HG03025 (cell line): ENCODE measurements around the gene SLC38A11.

ENCODE experiments used
- ATAC-seq: cut with Tn5 transposase; IDR thresholded peaks from one replicate; pipeline ENCODE4 v1.9.1; 2021; ENCODE audit warnings: mild to moderate bottlenecking, moderate library complexity; ENCODE audit not compliant: unreplicated experiment, low FRiP score

Gene SLC38A11

DNA sequence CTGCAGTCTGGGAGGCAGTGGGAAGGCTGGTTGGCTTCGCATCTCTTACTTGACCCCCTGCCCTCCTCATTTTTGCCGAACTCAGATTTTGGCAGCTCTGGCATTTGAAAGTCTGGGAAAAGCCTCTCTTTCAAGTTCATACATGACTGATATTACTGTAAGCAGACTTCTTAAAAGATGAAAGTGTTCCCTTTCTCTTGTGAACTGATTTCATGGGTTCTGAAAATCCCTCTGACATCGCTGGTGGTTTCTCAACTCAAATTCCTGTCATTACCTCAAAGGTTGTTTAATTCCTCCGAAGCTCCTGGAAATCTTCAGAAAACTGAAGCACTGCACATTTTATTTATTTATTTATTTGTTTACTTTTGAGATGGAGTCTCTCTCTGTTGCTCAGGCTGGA is 16.9 kb upstream of the SLC38A11 start:
- no peak for ATAC-seq

DNA sequence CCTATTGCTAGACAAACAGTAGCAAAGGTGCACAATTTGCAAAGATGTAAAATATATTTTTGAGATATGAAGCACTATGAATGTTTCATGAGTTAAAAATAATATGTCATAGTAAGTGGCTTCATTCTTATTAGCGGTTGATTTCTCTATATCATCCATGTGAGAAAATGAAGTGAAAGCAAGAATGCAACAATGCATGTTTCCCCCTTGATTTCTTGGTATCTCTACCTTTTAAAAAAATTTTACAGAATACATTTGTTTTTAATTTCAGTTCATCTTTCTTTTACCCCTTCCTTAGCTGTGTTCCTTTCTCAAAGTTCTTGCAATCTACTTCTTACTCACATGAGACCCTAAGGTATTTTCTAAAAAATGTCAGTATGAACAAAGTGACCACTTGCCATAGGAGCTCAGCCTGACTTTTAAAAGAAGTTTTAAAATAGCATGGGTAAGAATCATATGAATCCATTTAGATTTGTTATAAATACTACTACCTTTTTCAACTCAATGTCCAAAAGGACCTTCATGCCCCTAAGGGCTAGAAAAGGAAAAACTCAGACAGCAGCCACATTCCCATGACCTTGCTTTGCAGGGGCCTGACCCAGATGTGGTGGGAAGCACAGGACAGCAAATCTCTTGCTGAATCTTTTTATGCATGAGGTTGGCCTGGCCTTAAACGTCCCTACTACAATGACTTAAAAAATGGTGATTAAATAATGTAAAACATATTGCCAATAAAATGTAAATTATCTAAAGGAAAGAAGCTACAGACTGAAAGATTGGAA is 14.8 kb upstream of the SLC38A11 start:
- ATAC-seq: no peak

DNA sequence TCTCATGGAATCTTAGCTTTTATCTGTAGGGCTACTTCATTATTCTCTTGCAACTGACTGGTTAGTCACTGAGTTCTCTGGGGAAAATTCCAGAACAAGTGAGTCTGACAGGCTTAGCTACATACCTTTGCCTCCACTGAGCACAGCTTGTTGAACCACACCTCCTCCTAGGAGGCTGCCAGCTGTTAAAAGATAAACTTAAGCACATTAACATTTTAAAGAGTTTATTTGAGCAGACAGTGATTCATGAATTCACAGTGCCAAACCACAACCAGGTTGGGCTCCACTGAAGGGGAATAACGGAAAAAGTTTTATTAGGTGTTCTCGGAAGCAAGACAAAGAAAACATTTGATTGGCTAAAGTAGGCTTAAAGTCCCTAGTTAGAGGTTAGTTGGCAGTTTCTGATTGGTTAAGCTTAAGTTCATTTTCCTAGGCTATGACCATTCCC is 12.5 kb upstream of the SLC38A11 start:
- ATAC-seq: no peak

DNA sequence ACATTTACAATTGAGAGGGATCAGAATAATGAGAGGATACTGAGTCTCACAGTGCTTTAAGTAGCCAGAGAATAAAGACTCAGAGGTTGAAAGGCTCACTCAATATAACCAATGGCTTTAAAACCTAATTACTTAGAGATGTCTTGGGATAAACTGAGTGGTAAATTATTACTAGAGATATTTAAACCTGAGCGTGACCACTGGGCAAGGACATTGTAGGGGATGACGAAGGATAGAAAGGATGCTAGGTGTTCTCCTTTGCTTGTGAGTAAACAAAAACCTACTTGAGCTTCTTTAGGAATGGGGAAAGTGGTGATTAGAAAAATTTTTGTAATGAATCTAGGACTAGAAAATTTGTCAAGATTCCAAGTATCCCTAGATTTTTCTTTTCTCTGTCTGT is 12.0 kb upstream of the SLC38A11 start:
- no peak for ATAC-seq

DNA sequence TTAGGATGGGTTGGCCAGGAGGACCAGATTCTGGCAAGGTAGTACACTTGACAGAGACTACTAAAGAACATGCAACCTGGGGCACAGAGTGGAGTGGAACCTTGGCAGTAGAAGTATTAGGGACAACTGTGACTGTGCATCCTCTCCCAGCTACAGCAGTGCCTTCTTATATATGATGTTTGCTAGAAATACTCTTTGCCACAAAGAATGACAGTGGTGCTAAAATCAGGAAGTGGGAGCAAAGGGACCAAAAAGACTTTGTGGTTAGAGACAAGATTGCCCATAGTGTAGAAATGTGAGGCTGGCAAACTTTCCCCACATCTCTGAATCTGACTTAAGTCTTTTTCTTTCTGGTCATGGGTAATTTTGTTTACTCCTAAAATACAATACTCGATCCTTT is 9.4 kb upstream of the SLC38A11 start:
- no peak for ATAC-seq

DNA sequence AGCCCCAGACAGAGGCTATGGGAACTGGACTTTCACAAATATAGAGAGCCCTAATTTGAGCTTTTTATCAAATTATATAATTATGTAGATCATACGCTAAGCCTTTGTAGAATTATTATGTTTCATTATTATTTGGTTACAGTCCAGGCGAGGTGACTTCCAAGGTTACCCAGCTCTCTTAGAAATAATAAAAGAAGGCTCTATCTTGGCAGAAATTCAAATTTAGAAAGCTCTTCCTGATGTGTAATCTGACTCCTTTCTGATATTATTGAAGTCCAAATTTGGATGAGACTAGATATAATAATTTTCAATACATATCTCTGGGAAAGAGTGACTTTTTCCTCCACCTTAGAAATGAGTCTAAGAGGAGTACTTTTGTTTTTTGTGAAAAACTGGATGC is 4.8 kb upstream of the SLC38A11 start:
- no peak for ATAC-seq

DNA sequence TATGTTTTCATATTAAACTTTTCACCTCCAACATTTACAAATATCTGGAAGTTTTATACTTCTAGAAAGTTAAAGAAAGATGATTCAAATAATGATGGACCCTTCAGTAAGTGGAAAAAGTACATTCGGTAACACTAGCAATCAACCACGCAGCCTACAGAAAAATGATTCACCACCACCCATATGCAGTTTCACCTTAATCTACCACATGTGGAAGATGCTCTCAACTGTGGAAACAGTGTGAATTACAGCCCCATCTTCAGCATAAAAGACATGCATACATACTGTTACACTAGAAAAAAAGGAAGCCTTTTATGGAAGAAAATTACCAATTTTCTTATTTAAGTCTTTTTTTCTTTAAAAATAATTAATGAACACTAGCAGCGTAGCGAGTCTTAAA is 1.1 kb downstream of the SLC38A11 start:
- no peak for ATAC-seq

DNA sequence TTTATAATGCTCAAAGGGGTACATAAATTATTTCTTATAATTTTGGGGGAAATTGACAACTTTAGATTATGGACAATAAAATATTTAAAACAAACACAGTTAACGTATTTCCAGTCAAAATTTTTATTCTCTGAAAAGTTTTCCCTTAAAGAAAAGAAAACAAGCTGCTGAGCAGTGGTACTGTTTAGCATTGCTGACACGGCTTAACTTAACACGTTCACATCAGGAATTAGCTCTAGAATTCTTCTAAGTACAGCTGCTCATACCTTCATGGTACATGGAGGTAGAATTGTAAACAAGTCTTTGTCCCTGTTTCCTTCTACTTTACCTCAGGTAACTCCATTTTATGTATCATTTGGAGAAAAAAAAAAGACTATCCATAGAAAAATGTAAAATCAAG is 2.0 kb downstream of the SLC38A11 start:
- no peak for ATAC-seq

DNA sequence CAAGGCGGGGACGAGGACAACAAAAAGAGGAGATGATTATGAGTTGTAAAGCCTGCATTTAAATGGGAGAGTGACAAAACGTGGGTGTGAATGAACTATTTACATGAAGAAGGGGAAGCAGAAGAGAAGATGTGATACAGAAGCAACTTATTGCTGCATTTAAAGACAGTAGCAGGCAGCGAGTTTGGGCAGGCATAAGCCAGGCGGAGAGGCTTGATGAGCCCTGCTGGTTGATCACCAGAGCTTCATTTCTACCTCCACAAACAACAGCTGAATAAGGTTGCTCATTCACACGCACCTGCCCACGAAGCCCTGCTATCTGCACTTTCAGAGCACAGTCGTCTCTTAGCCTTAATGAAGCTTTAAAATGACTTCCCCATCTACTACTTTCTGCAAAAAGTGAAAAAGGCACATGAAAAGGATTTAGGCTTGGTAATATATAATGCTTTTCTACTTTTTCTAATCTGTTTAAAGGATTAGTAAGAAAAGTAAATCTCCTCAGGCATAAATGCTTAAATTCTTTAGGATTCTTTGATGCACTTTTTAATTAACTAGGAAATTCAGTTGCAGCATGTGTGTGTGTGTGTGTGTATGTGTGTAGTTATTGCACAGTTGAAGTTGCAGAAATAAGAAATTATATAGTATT is 3.1 kb downstream of the SLC38A11 start:
- no peak for ATAC-seq

DNA sequence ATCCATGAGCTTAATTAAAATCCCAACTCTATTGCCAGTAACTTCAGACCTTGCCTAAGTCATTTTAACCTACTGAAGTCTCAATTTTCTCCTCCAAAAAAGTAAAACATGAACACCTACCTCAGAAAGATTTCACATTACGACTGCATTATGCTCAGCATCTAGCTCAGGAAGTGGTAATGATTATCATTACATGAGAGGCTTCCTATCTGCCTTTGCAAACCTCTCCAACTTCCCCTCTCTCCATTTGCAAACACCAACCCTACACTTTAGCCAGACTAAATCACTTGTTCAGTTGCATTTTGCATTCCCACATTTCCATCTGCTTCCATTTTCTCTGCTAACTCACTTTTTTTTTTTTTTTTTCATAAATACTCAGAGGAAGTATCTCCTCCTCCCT is 6.8 kb downstream of the SLC38A11 start:
- ATAC-seq: no peak

DNA sequence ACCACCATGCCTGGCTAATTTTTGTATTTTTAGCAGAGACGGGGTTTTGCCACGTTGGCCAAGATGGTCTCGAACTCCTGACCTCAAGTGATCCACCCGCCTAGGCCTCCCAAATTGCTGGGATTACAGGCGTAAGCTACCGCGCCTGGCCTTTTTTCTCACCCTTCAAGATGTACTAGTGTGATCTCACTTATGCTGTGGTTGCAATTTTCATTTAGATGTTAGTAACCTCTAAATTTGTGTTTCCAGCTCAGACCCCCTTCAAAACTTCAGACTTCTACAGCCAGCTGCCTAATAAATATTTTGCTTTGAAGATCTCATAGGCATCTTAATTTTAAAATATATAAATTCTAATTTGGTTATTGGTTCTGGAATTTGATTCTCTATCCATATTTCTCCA is 8.0 kb downstream of the SLC38A11 start:
- ATAC-seq: no peak

DNA sequence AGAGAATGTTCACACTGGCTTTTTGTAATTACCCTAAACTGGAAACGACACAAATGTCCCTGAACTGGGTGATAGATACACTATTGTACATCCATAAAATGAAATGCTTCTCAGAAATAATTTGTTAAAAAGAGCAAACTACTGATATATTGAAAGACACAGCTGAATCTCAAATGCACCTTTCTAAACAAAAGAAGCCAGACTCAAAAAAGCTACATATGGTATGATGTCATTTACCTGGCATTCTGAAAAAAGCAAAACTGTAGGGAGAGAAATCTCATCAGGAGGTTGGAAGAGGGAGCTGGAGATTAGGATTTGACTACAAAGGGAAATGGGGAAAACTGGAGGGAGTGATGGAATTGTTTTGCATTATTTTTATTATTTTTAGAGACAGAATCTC is 12.0 kb downstream of the SLC38A11 start:
- ATAC-seq: no peak

DNA sequence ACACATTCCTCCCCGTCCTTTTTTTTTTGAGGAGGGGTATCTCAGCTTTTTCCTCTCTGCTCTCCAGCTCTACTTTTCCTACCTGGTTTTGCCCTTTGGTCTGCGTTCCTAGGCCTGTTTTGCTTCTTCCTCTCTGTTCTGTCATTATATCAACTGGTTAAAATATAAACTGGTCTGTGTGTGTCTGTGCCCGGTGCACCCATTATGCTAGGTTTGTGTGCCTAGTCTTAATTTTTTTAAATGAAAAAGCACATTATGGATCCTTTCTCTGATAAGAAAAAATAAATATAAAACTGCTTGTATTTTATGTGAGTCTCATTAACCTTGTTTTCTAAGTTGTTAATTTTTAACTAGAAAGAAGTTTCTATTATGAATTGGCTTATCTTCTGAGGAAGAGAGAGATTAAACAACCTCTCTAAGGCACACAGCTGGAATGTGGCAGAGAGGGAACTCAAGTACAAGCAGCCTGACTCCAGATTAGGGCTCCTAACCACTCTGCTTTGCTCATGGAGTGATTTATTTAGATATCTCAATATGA is 17.4 kb downstream of the SLC38A11 start:
- no peak for ATAC-seq

DNA sequence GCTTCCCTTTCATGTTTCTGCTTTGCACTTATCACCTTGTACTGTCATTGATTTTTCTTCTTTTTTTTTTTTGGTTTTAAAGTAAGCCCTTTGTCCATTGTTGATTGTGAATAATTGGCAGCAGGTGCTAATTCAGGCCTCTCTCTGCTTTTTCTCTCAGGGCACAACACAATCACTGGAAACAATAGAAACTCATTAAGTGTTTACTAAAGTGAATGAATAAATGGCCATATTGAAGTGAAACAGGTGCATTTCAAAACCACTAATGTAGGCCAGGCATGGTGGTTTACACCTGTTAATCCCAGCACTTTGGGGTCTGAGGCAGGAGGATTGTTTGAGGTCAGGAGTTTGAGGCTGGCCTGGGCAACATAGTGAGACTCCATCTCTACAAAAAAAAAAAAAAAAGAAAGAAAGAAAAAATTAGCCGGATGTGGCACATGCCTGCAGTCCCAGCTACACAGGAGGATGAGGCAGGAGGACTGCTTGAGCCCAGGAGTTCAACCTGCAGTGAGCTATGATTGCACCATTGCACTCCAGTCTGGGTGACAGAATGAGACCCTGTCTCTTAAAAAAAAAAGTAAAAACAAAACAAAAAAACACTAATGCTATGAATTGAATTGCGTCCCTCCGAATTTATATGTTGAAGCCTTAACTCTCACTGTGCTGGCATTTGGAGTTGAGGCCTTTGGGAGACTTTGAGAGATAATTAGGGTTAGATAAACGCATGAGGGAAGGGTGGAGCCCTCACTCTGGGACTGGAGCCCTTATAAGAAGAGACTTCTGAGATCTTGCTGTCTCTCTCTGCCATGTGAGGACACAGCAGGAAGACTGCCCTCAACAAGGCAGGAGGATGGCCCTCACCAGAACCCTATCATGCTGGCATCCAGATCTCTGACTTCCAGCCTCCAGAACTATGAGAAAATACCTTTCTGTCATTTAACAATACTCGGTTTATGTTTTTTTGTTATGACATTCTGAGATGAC is 19.9 kb downstream of the SLC38A11 start:
- ATAC-seq: no peak

DNA sequence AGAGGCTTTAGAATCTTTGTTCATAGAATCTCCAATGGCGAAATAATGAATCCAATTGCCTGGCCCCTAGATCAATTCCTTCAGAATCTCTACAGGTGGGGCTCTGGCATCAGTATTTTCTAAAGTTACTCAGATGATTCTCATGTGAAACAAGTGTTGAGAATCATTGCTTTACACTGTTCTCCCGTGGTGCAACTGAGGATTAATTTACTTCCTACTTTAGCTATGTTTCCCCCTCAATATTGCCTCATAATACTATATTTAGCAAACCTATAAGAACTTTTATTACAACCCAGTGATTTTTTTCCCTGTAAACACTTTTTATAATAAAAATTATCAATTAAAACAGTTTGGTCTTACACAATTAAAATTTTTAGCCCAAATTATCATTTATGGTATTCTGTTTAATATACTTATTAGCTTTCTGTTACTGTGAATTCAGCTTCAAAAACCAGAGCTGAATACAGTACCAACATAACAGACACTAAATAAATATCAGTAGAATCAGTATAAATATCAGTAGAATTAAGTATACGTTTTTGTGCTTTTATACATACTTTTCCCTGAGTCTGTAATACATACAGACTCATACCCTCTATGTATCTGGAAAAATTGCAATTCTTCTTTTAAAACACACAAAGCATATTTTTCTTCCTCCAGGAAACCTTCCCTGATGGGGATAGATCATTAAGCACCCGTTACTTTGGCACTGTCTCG is 20.8 kb downstream of the SLC38A11 start:
- ATAC-seq: no peak

DNA sequence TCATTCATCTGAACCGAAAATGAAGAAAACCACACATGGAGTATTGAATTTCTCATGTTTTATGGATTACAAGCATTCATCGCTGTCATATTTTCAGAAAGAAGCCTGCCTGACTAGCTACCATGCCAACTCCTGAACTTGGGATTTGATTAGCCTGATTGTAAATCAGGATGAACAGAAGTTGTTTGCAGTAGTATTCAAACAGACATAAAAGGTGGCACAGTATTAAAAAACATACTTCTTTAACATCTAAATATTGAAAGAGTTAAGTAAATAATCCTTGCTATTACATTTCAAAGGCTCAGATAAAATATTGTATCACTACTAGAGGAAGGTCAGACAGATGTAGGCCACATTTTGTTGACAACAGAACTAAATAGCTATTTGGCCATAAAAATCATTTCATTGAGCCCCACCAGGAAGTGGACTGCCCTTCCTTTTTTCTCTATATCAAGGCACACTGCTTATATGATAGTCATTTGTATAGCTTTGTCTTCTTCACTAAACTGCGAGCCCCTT is 21.6 kb downstream of the SLC38A11 start:
- ATAC-seq: no peak

DNA sequence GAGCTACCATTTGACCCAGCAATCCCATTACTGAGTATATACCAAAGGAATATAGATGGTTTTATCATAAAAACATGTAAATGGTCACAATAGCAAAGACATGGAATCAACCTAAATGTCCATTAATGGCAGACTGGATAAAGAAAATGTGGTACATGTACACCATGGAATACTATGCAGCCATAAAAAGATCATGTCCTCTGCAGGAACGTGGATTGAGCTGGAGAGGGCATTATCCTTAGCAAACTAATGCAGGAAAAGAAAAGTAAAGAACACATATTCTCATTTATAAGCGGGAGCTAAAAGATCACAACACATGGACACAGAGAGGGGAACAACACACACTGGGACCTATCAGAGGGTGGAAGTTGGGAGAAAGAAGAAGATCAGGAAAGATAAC is 22.9 kb downstream of the SLC38A11 start:
- ATAC-seq: no peak

DNA sequence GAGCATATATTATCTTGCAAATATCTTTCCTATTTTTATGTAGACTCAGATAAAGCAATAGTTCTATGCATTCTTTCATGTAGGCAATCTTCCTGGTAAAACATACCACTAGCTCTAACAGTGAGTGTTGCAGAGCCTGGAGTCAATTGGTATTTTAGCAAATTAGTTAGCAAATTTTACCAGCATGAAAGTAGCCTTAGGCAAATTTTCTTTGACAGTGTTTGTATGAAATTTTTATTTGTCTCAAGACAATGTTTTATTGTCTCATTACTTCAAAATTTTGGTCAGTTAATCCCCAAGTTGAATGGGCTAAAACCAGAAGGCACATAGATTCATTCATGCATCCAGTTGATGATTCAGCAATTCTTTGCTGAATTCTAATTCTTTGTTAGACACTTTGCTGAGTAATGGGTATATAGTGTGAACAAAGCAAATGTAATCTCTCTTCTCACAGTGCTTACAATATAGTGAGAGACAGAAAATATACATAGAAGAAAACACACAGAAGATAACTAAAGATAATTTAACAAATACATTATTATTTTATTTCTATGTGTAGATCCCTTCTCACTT is 27.1 kb downstream of the SLC38A11 start:
- no peak for ATAC-seq

DNA sequence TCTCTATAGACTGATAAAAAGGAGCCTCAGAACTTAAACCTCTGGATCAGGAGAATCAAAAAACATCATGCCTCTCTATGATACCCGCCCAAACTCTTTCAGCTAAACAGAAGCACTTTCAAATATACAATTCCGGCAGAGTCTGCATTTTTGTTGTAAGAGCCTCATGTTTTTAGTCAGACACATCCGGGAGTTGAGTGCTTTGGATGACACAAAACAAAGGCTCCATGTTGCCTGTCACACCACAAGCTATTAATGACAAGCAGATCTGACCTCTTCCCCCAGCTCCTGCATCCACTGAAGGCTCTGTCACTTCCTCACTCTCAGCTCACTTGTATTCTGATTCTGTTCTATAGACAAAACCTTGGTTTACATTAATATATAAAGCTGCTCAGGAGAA is 33.2 kb downstream of the SLC38A11 start:
- no peak for ATAC-seq

DNA sequence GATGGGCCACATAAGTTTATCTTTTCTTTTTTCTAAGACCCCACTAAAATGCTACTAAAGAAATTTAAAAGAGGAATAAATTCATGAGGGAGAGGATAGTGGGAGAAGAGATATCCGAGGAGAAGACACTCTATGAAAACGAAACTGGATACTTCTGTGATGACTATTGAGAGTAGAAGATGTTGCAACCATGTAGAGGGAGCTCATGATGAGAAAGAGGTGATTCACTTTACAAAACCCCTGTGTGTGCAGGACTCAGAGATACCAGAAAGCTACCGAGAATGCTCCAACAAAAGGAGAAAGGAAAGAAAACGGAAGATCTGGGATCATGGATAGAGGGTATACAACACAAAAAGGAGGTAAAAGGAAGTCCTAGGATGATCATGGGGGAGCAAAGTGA is 34.9 kb downstream of the SLC38A11 start:
- no peak for ATAC-seq
